Testis (tissue), 3 donors: ENCODE data around the gene CDKN3. TPM values are rescaled to one million over a fixed set of nuclear protein-coding genes. Genes with fewer than 3 reads are reported as not detected.

Experiments
- DNase-seq: peaks from one replicate; pipeline ENCODE4 v3.0.0-alpha.2; 2019
- H3K27ac ChIP-seq, 2 donors: fragments of 200-600 bp; sonication (generic); one replicate each; pipeline ENCODE4 v1.5.1; 2019
- H3K27me3 ChIP-seq: fragments of 200-600 bp; sonication (generic); one replicate; pipeline ENCODE4 v1.5.1; 2019
- H3K36me3 ChIP-seq: fragments of 200-600 bp; sonication (generic); one replicate; pipeline ENCODE4 v1.5.1; 2017; ENCODE audit warnings: low read depth; ENCODE audit errors: missing control alignments
- H3K4me1 ChIP-seq: fragments of 200-600 bp; sonication (generic); one replicate; pipeline ENCODE4 v1.5.1; 2019
- H3K4me3 ChIP-seq, 2 donors: fragments of 200-600 bp; sonication (generic); one replicate each; pipeline ENCODE4 v1.5.1; 2017 to 2019
- H3K9me3 ChIP-seq: fragments of 200-600 bp; sonication (generic); one replicate; pipeline ENCODE4 v1.5.1; 2017
- POLR2A ChIP-seq: fragments of 450-650 bp; IDR thresholded peaks from one replicate; pipeline ENCODE4 v1.6.1; 2017; ENCODE audit warnings: antibody characterized with exemption, mild to moderate bottlenecking, moderate library complexity
- WGBS, 2 donors: methylation state at CpG; one replicate each; pipeline ENCODE4 v1.1.5; 2018; 5-methylcytosine and 5-hydroxymethylcytosine counted together
- intact Hi-C: fragments of 100-400 bp; cut with DNase I; formaldehyde crosslinking; loops from one replicate; pipeline ENCODE4 v1.15.1; 2023; ENCODE audit warnings: low total_unique reads
- polyA plus RNA-seq: library from polyadenylated mRNA; stranded (reverse); fragments of 350-450 nt; fragmentation: Illumina TruSeq; extraction: RNeasy Lipid Tissue Mini Kit (QIAGEN cat#74804); gene quantifications from one replicate; pipeline ENCODE4 v1.2.3, GENCODE V29; 2014; ENCODE audit warnings: low read depth, low replicate concordance; ENCODE audit not compliant: insufficient read depth
- total RNA-seq, 2 donors: library from RNA; depleted of rRNA; stranded (reverse); fragments of >200 nt; gene quantifications; one replicate each; pipeline ENCODE4 v1.2.3, GENCODE V29; 2016
- TF ChIP-seq, protein P1 (sequence below), 3 experiments: fragments of 450-650 bp in 2 of 3; fragments of 200-600 bp in 1 of 3; sonication (generic) in 1 of 3; IDR thresholded peaks; one replicate each; pipeline ENCODE4 v1.5.1; 2016 to 2019; ENCODE audit warnings: antibody characterized with exemption in 3 of 3, mild to moderate bottlenecking in 2 of 3, moderate library complexity in 1 of 3

Gene CDKN3
- total and polyA plus RNA-seq, 3 donors from 2014 or later, result 99.0 to 398 (median 160) TPM

DNA sequence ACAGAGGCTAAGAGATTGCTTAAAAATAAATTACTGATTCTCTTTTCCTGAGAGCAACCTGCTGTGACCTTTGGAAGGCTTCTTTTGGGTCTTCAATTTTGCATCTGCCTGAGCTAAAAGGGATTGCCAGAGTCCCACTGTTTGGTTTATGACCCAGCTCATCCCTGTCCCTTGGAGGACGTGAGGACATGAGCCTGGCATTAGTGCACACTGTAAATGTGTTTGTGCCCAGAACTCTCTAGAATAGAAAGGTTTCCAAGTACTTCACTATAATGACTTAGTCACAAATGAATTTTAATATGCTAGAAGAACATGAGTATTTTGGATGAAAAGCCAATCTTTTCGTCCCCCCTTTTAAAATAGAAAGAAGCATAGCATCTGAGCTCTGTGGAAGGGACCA, 47.1 kb upstream of the CDKN3 start:
- Histone ChIP-seq H3K27ac (peak overlapping the region; percentile 17 to 40), H3K4me1 (peaks cover 18% of the 10 kb centered on the region), H3K36me3 (no peaks in the 10 kb centered on the region), H3K9me3 (no peaks in the 10 kb centered on the region), H3K27me3 (no peaks in the 10 kb centered on the region), H3K4me3 (peak overlapping the region in 1 of 2 donors; percentile 5)
- intact Hi-C loops, result loop anchor here (10.0 kb wide), 1 partner anchor 805 kb away; no protein-coding TSS in a partner anchor
- no peak for DNase-seq
- WGBS, 2 donors, result 41 to 44% methylated on average over 2 of the region's 2 CpGs
- TF ChIP-seq POLR2A, result no peak
- TF ChIP-seq, protein P1, sequence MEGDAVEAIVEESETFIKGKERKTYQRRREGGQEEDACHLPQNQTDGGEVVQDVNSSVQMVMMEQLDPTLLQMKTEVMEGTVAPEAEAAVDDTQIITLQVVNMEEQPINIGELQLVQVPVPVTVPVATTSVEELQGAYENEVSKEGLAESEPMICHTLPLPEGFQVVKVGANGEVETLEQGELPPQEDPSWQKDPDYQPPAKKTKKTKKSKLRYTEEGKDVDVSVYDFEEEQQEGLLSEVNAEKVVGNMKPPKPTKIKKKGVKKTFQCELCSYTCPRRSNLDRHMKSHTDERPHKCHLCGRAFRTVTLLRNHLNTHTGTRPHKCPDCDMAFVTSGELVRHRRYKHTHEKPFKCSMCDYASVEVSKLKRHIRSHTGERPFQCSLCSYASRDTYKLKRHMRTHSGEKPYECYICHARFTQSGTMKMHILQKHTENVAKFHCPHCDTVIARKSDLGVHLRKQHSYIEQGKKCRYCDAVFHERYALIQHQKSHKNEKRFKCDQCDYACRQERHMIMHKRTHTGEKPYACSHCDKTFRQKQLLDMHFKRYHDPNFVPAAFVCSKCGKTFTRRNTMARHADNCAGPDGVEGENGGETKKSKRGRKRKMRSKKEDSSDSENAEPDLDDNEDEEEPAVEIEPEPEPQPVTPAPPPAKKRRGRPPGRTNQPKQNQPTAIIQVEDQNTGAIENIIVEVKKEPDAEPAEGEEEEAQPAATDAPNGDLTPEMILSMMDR (IDR thresholded peaks at IDR 0.05), result no peak

DNA sequence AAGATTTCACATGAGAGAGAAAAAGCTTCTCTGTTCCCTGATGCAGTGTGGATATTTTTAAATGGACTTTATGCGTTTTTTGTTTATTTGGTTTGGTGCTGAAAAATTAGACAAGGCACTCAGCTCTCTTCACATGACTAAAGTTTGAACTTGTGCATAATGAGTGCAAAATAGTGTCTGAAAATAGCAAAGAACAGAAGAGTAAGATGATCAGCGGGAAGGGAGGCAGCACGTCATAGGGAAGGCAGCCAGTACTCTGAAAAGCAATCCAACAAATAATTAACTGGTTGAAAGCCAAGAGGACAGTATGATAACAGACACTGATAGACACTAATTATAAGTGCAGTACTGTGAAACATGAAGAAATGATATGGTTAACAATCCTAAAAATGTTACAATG, 46.6 kb upstream of the CDKN3 start:
- Histone ChIP-seq H3K4me3 (no peak overlapping the region), H3K4me1 (peaks cover 18% of the 10 kb centered on the region), H3K9me3 (no peaks in the 10 kb centered on the region), H3K27ac (peak overlapping the region in 1 of 2 donors; percentile 17), H3K27me3 (no peaks in the 10 kb centered on the region), H3K36me3 (no peaks in the 10 kb centered on the region)
- DNase-seq, result peak; percentile 49
- TF ChIP-seq, protein P1 (IDR thresholded peaks at IDR 0.05), result no peak
- TF ChIP-seq POLR2A, result no peak
- intact Hi-C loops, result no loop called here
- WGBS, 2 donors, result 19 to 27% methylated on average over 3 of the region's 3 CpGs

DNA sequence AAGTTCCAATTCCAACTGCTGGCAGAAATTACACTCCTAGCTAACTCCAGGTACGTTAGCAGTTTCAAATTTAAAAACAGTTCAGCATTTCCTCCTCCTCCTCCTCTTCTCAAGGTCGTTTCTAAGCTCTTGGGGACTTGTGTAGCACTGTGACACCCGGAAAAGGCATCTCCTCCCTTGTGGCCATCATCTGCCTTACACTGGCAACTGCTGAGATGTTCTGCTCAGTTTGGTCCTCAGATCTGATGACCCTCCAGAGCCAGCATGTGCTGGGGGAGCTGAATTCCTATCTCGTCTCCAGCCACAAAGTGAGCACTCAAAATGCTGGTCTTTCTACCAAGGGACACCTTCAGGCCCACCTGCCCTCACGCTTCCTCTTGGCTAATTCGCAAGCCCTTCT, 43.5 kb upstream of the CDKN3 start:
- TF ChIP-seq POLR2A, result no peak
- TF ChIP-seq, protein P1 (IDR thresholded peaks at IDR 0.05), result no peak
- DNase-seq, result no peak
- H3K4me1 ChIP-seq, result peaks cover 18% of the 10 kb centered on the region
- intact Hi-C loops, result no loop called here
- no peak overlapping the region for H3K4me3 ChIP-seq
- 74 to 80% methylated on average over 6 of the region's 6 CpGs for WGBS, 2 donors
- no peaks in the 10 kb centered on the region for H3K27me3 ChIP-seq
- H3K36me3 ChIP-seq, result no peaks in the 10 kb centered on the region
- no peak overlapping the region for H3K27ac ChIP-seq
- H3K9me3 ChIP-seq, result no peaks in the 10 kb centered on the region

DNA sequence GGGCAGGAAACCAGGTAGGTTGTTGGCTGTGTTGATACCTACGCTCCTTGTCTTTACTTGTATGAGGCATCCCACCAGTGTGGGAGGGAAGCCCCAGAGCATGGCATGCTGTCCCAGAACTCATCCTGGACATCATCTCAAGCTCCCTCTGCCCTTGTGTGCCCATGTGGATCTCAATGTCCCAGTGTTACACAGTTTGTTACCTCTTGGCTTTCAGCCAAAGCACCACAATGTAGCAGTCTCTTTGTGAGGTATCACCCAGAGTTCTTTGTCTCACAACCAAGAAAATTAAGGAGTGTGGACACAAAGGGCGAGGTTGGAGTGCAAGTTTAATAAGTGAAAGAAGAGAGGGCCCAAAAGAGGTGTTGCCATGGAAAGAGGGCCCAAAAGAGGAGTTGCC, 43.1 kb upstream of the CDKN3 start:
- H3K27me3 ChIP-seq, result no peaks in the 10 kb centered on the region
- H3K4me1 ChIP-seq, result peaks cover 18% of the 10 kb centered on the region
- intact Hi-C loops, result no loop called here
- H3K27ac ChIP-seq, result no peak overlapping the region
- H3K4me3 ChIP-seq, result no peak overlapping the region
- TF ChIP-seq, protein P1 (IDR thresholded peaks at IDR 0.05), result no peak
- no peak for TF ChIP-seq POLR2A
- H3K36me3 ChIP-seq, result no peaks in the 10 kb centered on the region
- DNase-seq, result no peak
- H3K9me3 ChIP-seq, result no peaks in the 10 kb centered on the region
- 71 to 80% methylated on average over 2 of the region's 2 CpGs for WGBS, 2 donors

DNA sequence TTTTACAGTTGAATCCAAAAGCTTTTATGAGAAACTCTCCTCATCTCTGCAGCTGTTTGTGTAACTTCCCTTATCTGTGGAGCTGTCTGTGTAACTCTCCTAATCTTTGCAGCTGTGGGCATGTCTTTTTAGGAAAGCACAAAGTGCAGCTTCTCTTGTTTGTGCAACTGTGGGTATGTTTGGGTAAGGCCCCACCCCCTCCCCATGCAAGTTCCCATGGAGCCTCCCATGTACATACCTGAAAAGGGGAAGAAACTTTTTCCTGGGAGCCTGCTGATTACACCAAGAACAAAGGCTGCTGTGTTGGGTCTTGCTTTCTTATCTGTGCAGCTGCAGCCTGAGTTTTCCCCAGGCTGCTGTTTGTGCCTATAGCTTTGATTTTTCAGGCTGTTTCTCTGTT, 42.7 kb upstream of the CDKN3 start:
- H3K27ac ChIP-seq, result no peak overlapping the region
- H3K4me1 ChIP-seq, result peaks cover 18% of the 10 kb centered on the region
- H3K9me3 ChIP-seq, result no peaks in the 10 kb centered on the region
- H3K27me3 ChIP-seq, result no peaks in the 10 kb centered on the region
- intact Hi-C loops, result no loop called here
- H3K36me3 ChIP-seq, result no peaks in the 10 kb centered on the region
- TF ChIP-seq POLR2A, result no peak
- TF ChIP-seq, protein P1 (IDR thresholded peaks at IDR 0.05), result no peak
- no peak overlapping the region for H3K4me3 ChIP-seq
- DNase-seq, result no peak
